Loucy (cell line): Measurements from ENCODE around the gene GAN.

Experiments
- H2AFZ ChIP-seq: fragments of 200-600 bp; sonication (generic); 2 replicates; pipeline ENCODE4 v1.6.0; 2016; ENCODE audit warnings: antibody characterized with exemption, mild to moderate bottlenecking, low read length, moderate library complexity
- H3F3A ChIP-seq: fragments of 200-600 bp; 2 replicates; pipeline ENCODE4 v1.6.0; 2016; ENCODE audit warnings: antibody characterized with exemption, low read depth, mild to moderate bottlenecking
- H3K27me3 ChIP-seq: fragments of 200-600 bp; sonication (generic); 2 replicates; pipeline ENCODE4 v1.6.1; 2014; ENCODE audit warnings: low read length, mild to moderate bottlenecking; ENCODE audit not compliant: insufficient read depth, poor library complexity, severe bottlenecking
- H3K36me3 ChIP-seq: fragments of 200-600 bp; sonication (generic); 2 replicates; pipeline ENCODE4 v1.6.1; 2016; ENCODE audit warnings: low read length; ENCODE audit not compliant: insufficient read depth
- H3K4me1 ChIP-seq: fragments of 200-600 bp; sonication (generic); 2 replicates; pipeline ENCODE4 v1.5.1; 2014; ENCODE audit warnings: low read length, mild to moderate bottlenecking; ENCODE audit not compliant: insufficient read depth, poor library complexity, severe bottlenecking
- H3K4me2 ChIP-seq: fragments of 200-600 bp; sonication (generic); 2 replicates; pipeline ENCODE4 v1.6.0; 2014; ENCODE audit warnings: antibody characterized with exemption, low read length, low read depth, mild to moderate bottlenecking; ENCODE audit not compliant: poor library complexity, severe bottlenecking
- H3K4me3 ChIP-seq: fragments of 200-600 bp; sonication (generic); 2 replicates; pipeline ENCODE4 v1.5.1; 2014; ENCODE audit warnings: low read length, mild to moderate bottlenecking, mixed read lengths; ENCODE audit not compliant: poor library complexity, severe bottlenecking
- H3K79me2 ChIP-seq: fragments of 200-600 bp; sonication (generic); 2 replicates; pipeline ENCODE4 v1.6.1; 2014; ENCODE audit warnings: low read length; ENCODE audit not compliant: insufficient read depth
- H3K9ac ChIP-seq: fragments of 200-600 bp; sonication (generic); 2 replicates; pipeline ENCODE4 v1.6.0; 2014; ENCODE audit warnings: mild to moderate bottlenecking, low read depth, low read length, moderate library complexity; ENCODE audit not compliant: poor library complexity, severe bottlenecking
- H3K9me2 ChIP-seq: fragments of 200-600 bp; sonication (generic); replicated peaks from 2 replicates; pipeline ENCODE4 v1.6.1; 2016; ENCODE audit warnings: low read depth, low read length, mixed read lengths
- H3K9me3 ChIP-seq: fragments of 200-600 bp; sonication (generic); 2 replicates; pipeline ENCODE4 v1.6.1; 2014; ENCODE audit warnings: mild to moderate bottlenecking, antibody characterized with exemption, low read length, low read depth; ENCODE audit not compliant: insufficient read depth
- H4K20me1 ChIP-seq: fragments of 200-600 bp; sonication (generic); 2 replicates; pipeline ENCODE4 v1.6.0; 2014; ENCODE audit warnings: antibody characterized with exemption, low read length, mild to moderate bottlenecking; ENCODE audit not compliant: insufficient read depth, poor library complexity, severe bottlenecking
- EZH2phosphoT487 ChIP-seq: fragments of 200-600 bp; IDR thresholded peaks from 2 replicates; pipeline ENCODE4 v1.6.1; 2018; ENCODE audit warnings: antibody characterized with exemption, mild to moderate bottlenecking, moderate library complexity, borderline replicate concordance
- TF ChIP-seq, protein P1 (sequence below): fragments of 200-600 bp; sonication (generic); conservative IDR thresholded peaks from 2 replicates; pipeline ENCODE4 v1.5.1; 2014; ENCODE audit warnings: mild to moderate bottlenecking, antibody characterized with exemption, low read length

The GAN gene

GRCh38 chr16:81353895-81354294 lies 39.1 kb downstream of the GAN start:
- H3K27me3 ChIP-seq: no peaks in the 10 kb centered on the region
- H3K4me1 ChIP-seq: no peaks in the 10 kb centered on the region
- peaks cover 29% of the 10 kb centered on the region; the same call in 1 of the 2 replicates for H3K36me3 ChIP-seq
- no peaks in the 10 kb centered on the region for H3K79me2 ChIP-seq
- no peak overlapping the region for H3K4me2 ChIP-seq
- no peak overlapping the region for H3K9ac ChIP-seq
- H3K9me3 ChIP-seq: no peaks in the 10 kb centered on the region
- no peaks in the 10 kb centered on the region for H3F3A ChIP-seq
- no peaks in the 10 kb centered on the region for H3K9me2 ChIP-seq
- H2AFZ ChIP-seq: no peak overlapping the region
- no peaks in the 10 kb centered on the region for H4K20me1 ChIP-seq
- no peak overlapping the region for H3K4me3 ChIP-seq
- TF ChIP-seq, protein P1, sequence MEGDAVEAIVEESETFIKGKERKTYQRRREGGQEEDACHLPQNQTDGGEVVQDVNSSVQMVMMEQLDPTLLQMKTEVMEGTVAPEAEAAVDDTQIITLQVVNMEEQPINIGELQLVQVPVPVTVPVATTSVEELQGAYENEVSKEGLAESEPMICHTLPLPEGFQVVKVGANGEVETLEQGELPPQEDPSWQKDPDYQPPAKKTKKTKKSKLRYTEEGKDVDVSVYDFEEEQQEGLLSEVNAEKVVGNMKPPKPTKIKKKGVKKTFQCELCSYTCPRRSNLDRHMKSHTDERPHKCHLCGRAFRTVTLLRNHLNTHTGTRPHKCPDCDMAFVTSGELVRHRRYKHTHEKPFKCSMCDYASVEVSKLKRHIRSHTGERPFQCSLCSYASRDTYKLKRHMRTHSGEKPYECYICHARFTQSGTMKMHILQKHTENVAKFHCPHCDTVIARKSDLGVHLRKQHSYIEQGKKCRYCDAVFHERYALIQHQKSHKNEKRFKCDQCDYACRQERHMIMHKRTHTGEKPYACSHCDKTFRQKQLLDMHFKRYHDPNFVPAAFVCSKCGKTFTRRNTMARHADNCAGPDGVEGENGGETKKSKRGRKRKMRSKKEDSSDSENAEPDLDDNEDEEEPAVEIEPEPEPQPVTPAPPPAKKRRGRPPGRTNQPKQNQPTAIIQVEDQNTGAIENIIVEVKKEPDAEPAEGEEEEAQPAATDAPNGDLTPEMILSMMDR: no peak
- no peak for TF ChIP-seq EZH2phosphoT487

- no peak for TF ChIP-seq EZH2phosphoT487
- TF ChIP-seq, protein P1: no peak
- no peaks in the 10 kb centered on the region for H4K20me1 ChIP-seq
- no peaks in the 10 kb centered on the region for H3K79me2 ChIP-seq
- H3F3A ChIP-seq: no peaks in the 10 kb centered on the region
- no peak overlapping the region for H3K9ac ChIP-seq
- no peak overlapping the region for H3K4me2 ChIP-seq
- no peak overlapping the region for H3K4me3 ChIP-seq
- no peaks in the 10 kb centered on the region for H3K9me2 ChIP-seq
- H2AFZ ChIP-seq: no peak overlapping the region
- no peaks in the 10 kb centered on the region for H3K9me3 ChIP-seq
- H3K36me3 ChIP-seq: peaks cover 48% of the 10 kb centered on the region; the same call in 1 of the 2 replicates
- no peaks in the 10 kb centered on the region for H3K4me1 ChIP-seq
- no peaks in the 10 kb centered on the region for H3K27me3 ChIP-seq
Measured at GRCh38 chr16:81357711-81358260, 43.0 kb downstream of the GAN start.

DNA sequence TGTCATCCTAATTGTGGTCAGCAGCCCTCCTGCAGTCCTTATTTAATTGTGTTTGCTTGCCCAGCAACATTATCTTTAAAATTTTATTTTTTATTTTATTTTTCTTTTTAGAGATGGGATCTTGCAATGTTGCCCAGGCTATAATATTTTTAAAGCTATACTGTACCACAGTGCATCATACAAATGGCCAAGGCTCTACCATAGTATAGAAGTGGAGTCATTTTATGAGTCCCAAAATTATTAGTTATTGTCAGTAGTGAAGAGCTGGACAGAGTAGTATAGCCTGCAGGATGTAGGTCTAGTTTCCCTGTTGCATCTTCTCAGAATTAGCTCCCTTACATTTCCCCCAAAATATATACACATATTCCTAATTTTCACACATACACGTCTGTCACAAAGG lies 44.1 kb downstream of the GAN start:
- no peak overlapping the region for H2AFZ ChIP-seq
- peaks cover 59% of the 10 kb centered on the region; the same call in 1 of the 2 replicates for H3K36me3 ChIP-seq
- H3K4me3 ChIP-seq: no peak overlapping the region
- no peak overlapping the region for H3K4me2 ChIP-seq
- H4K20me1 ChIP-seq: no peaks in the 10 kb centered on the region
- H3K9me3 ChIP-seq: no peaks in the 10 kb centered on the region
- no peak overlapping the region for H3K9ac ChIP-seq
- H3K27me3 ChIP-seq: no peaks in the 10 kb centered on the region
- H3K79me2 ChIP-seq: no peaks in the 10 kb centered on the region
- TF ChIP-seq, protein P1: no peak
- no peak for TF ChIP-seq EZH2phosphoT487
- no peaks in the 10 kb centered on the region for H3F3A ChIP-seq
- H3K4me1 ChIP-seq: no peaks in the 10 kb centered on the region
- no peaks in the 10 kb centered on the region for H3K9me2 ChIP-seq
